ENCODE measurements around the gene CAMK2B. TPM values are rescaled to one million over a fixed set of nuclear protein-coding genes. Genes with fewer than 3 reads are reported as not detected.

Gene CAMK2B
- total and polyA plus RNA-seq, 9 donors: 0.22 to 1.4 (median 0.45) TPM; not detected in 2

DNA sequence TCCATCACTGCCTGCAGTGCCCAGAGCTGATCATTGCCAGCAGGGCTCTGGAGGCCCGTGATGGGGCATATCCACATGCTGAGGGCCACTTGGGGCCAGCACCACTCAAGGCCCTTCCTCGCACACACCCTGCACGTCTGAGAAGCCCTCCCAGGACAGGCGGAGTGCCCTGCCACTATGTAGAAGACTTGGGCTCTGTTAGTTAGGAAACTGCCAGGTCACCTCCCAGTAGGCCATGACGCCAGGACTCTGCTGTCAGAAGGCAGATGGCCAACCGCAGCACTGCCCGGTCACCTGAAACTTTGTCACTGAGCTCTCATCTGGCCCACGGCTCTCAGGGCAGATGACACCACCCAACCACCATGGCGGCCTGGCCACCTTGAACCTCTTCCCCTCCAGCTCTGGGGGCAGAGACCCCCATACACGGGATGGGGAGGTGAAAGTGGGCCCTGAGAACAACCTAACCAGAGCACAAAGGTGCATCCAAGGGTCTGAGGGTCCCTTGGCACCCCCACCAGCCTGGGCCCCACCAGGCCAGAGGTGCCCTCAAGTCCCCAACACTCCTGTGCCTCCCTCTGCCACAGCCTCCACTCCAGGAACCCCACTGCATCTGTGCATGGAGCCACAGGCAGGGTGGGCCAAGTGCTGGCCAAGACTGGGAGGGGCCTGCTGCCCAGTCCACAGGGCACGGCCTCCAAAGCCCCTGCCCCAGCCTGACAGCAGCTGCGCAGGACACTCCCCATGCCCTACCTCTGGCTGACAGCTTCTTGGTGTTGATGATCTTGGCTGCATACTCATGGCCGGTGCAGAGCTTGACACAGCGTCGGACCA lies 41.8 kb downstream of the CAMK2B start:
- DNase-seq: peak; percentile 5 to 20 (median 7)

DNA sequence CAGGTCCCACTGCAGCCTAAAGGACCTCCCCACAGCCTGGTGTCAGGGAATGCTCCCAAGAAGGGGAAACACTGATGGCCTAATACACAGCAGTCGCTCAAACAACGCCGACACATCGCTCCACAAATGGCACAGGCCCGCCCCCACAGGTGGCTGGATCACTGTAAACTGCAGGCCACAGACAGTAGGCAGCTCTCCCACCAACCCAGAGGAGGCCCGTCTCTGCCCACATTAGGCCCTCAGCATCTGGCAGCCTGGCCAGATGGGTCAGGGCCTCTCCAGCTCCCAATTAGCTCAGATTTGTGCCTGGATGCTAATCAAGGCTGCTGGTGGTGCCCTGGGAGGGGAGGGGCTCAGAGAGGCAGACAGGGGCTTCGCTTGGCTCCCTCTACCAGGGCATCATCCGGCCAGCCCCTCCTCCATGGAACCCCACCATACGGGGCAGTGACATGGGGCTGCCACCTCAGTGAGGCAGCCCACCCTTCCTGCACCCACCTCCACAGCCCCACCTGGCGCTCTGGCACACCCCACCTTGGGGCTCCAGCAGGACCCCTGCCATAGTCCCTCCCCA lies 42.7 kb downstream of the CAMK2B start:
- Histone ChIP-seq H3K4me1 (ENCODE audit: insufficient read depth) (no peaks in the 10 kb centered on the region), H3K27me3 (no peaks in the 10 kb centered on the region), H3K27ac (no peak overlapping the region), H3K4me3 (no peak overlapping the region), H3K36me3 (no peaks in the 10 kb centered on the region), H3K9me3 (no peaks in the 10 kb centered on the region)
- DNase-seq: peak; percentile 4 to 20 (median 8)
- TF ChIP-seq EP300 (IDR thresholded peaks at IDR 0.05) (no peak), POLR2A (IDR thresholded peaks at IDR 0.05) (no peak)
- TF ChIP-seq, protein P1, sequence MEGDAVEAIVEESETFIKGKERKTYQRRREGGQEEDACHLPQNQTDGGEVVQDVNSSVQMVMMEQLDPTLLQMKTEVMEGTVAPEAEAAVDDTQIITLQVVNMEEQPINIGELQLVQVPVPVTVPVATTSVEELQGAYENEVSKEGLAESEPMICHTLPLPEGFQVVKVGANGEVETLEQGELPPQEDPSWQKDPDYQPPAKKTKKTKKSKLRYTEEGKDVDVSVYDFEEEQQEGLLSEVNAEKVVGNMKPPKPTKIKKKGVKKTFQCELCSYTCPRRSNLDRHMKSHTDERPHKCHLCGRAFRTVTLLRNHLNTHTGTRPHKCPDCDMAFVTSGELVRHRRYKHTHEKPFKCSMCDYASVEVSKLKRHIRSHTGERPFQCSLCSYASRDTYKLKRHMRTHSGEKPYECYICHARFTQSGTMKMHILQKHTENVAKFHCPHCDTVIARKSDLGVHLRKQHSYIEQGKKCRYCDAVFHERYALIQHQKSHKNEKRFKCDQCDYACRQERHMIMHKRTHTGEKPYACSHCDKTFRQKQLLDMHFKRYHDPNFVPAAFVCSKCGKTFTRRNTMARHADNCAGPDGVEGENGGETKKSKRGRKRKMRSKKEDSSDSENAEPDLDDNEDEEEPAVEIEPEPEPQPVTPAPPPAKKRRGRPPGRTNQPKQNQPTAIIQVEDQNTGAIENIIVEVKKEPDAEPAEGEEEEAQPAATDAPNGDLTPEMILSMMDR (IDR thresholded peaks at IDR 0.05): no peak
- intact Hi-C loops (cut with DNase I): no loop called here
- 86 to 95% (median 87%) methylated on average over 10 of the region's 10 CpGs for WGBS, 3 donors

More for the DNA sequence above, 41.8 kb downstream of the CAMK2B start:
- Histone ChIP-seq H3K36me3 (no peaks in the 10 kb centered on the region), H3K4me1 (ENCODE audit: insufficient read depth) (no peaks in the 10 kb centered on the region), H3K27ac (no peak overlapping the region), H3K4me3 (no peak overlapping the region), H3K27me3 (no peaks in the 10 kb centered on the region), H3K9me3 (no peaks in the 10 kb centered on the region)
- intact Hi-C loops (cut with DNase I): no loop called here
- 89 to 94% (median 93%) methylated on average over 9 to 15 of the region's 15 CpGs for WGBS, 3 donors
- TF ChIP-seq POLR2A (IDR thresholded peaks at IDR 0.05) (no peak), EP300 (IDR thresholded peaks at IDR 0.05) (no peak)
- TF ChIP-seq, protein P1 (IDR thresholded peaks at IDR 0.05): no peak

DNA sequence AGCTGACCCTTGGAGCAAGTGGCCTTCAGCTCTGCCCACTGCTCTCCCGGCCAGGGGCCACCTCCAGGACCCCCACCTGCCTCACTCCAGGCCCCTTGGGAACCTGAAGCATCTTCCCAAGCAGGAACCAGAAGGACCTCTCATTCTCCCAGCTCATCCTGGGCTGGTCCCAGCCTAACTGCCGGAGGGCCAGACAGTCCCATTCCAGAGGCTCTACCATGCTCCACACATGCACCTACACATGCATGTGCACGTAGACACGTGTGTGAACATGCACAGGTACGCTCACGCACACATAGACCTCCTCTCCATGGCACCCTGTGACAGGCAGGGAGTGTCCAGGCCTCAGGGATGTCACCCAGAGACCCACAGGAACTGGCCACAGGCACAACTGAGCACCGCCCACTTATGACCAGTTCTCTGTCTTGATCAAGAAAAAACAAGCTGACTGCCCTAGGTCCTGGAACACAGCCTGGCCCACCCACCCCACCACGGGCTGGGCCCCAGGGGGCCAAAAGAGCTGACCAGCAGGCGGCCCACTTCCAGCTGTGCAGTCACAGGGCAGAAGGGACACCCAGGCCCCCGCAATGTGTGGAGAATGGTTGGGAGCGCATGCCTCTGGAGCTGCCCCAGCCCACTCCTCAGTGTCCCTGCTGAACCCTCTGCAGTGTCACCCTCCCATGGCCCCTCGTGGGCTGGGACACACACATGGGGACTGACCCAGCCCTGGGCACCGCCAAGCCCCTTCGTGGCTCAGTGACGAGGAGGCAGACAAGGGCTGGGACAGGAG lies 43.4 kb downstream of the CAMK2B start:
- Histone ChIP-seq H3K27me3 (no peaks in the 10 kb centered on the region), H3K4me1 (ENCODE audit: insufficient read depth) (no peaks in the 10 kb centered on the region), H3K9me3 (no peaks in the 10 kb centered on the region), H3K27ac (no peak overlapping the region), H3K4me3 (no peak overlapping the region), H3K36me3 (no peaks in the 10 kb centered on the region)
- 82 to 83% (median 82%) methylated on average over 15 of the region's 15 CpGs for WGBS, 3 donors
- TF ChIP-seq, protein P1 (IDR thresholded peaks at IDR 0.05): no peak
- no peak for TF ChIP-seq EP300 (IDR thresholded peaks at IDR 0.05)
- TF ChIP-seq POLR2A (IDR thresholded peaks at IDR 0.05): no peak
- DNase-seq: peak; percentile 4 to 15 (median 10)
- intact Hi-C loops (cut with DNase I): no loop called here

DNA sequence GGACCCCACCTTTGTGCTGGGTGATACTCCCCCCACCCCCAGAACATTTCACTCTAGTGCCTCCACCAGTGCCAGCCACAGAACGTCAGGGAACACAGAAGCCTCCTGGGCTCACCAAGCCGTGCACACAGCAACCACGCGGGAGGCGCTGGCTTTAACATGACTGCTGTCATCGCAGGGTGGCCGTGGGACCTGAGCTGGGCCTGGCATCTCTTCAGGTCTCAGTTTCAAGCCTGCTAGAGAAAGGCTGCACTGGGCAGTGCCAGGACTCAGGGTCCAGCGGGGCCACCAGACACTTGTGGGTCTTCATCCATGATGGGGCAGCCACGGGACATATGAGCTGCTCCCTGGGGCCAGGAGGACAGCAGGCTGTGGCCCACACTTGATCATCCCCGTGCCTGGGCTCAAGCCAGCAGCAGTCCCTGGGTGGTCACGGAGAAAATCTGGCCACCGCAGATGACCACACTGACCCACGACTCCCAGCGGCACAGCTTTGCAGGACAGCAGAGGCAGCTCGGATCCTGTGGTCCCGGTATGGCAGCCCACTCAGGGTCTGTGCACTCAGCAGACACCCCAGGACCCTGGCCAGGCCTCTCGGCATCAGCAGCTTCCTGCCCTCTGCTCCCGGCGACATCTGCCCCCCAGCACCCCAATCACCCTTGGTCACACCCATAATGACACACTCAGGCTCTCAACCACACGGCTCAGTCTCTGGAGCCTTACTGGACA lies 44.2 kb downstream of the CAMK2B start:
- no peak overlapping the region for H3K27ac ChIP-seq
- H3K4me3 ChIP-seq: no peak overlapping the region
- TF ChIP-seq, protein P1 (IDR thresholded peaks at IDR 0.05): no peak
- TF ChIP-seq EP300 (IDR thresholded peaks at IDR 0.05) (no peak), POLR2A (IDR thresholded peaks at IDR 0.05) (no peak)
- no peaks in the 10 kb centered on the region for H3K36me3 ChIP-seq
- intact Hi-C loops (cut with DNase I): no loop called here
- no peaks in the 10 kb centered on the region for H3K4me1 ChIP-seq (ENCODE audit: insufficient read depth)
- DNase-seq: peak; percentile 5 to 29 (median 10)
- no peaks in the 10 kb centered on the region for H3K9me3 ChIP-seq
- no peaks in the 10 kb centered on the region for H3K27me3 ChIP-seq
- WGBS, 3 donors: 83 to 91% (median 89%) methylated on average over 18 to 20 of the region's 20 CpGs
